OCI-LY1 (cell line): Measurements from ENCODE around the gene SGCD.

Source experiments
- H2AFZ ChIP-seq: fragments of 200-600 bp; sonication (generic), shearing (Covaris generic); 2 replicates; pipeline ENCODE4 v1.6.0; 2014; ENCODE audit warnings: antibody characterized with exemption, mild to moderate bottlenecking, low read length
- H3F3A ChIP-seq: fragments of 200-600 bp; sonication (generic), shearing (Covaris generic); 2 replicates; pipeline ENCODE4 v1.6.0; 2014; ENCODE audit warnings: mild to moderate bottlenecking, antibody characterized with exemption, low read length, moderate library complexity; ENCODE audit not compliant: insufficient read depth
- H3K27ac ChIP-seq: fragments of 200-600 bp; sonication (generic); 2 replicates; pipeline ENCODE4 v1.5.1; 2014; ENCODE audit warnings: low read length, mixed run types, mild to moderate bottlenecking, low read depth; ENCODE audit not compliant: poor library complexity, severe bottlenecking
- H3K27me3 ChIP-seq: fragments of 200-600 bp; sonication (generic); 2 replicates; pipeline ENCODE4 v1.6.0; 2014; ENCODE audit warnings: antibody characterized with exemption, mild to moderate bottlenecking, low read length, moderate library complexity; ENCODE audit not compliant: insufficient read depth
- H3K36me3 ChIP-seq: fragments of 200-600 bp; sonication (generic); 2 replicates; pipeline ENCODE4 v1.6.1; 2014; ENCODE audit warnings: mild to moderate bottlenecking, antibody characterized with exemption, low read length, moderate library complexity, mixed read lengths; ENCODE audit not compliant: insufficient read depth
- H3K4me1 ChIP-seq: fragments of 200-600 bp; sonication (generic); 2 replicates; pipeline ENCODE4 v1.5.1; 2014; ENCODE audit warnings: mild to moderate bottlenecking, low read length, moderate library complexity; ENCODE audit not compliant: insufficient read depth, severe bottlenecking
- H3K4me2 ChIP-seq: fragments of 200-600 bp; sonication (generic), shearing (Covaris generic); 2 replicates; pipeline ENCODE4 v1.6.1; 2014; ENCODE audit warnings: low read length
- H3K4me3 ChIP-seq: fragments of 200-600 bp; sonication (generic); 2 replicates; pipeline ENCODE4 v1.5.1; 2014; ENCODE audit warnings: low read length, low read depth, mild to moderate bottlenecking, mixed read lengths; ENCODE audit not compliant: poor library complexity, severe bottlenecking
- H3K79me2 ChIP-seq: fragments of 200-600 bp; shearing (Covaris generic); 2 replicates; pipeline ENCODE4 v1.6.1; 2016; ENCODE audit warnings: mixed run types, low read length, mixed read lengths; ENCODE audit not compliant: insufficient read depth
- H3K9ac ChIP-seq: fragments of 200-600 bp; sonication (generic), shearing (Covaris generic); 2 replicates; pipeline ENCODE4 v1.6.1; 2014; ENCODE audit warnings: mild to moderate bottlenecking, low read length, mixed read lengths
- H3K9me2 ChIP-seq: fragments of 200-600 bp; sonication (generic), shearing (Covaris generic); 2 replicates; pipeline ENCODE4 v1.6.1; 2014; ENCODE audit warnings: low read depth, mild to moderate bottlenecking, low read length, mixed read lengths
- H3K9me3 ChIP-seq: fragments of 200-600 bp; shearing (Covaris generic); 2 replicates; pipeline ENCODE4 v1.6.1; 2014; ENCODE audit warnings: low read length, mixed read lengths
- H4K20me1 ChIP-seq: fragments of 200-600 bp; sonication (generic), shearing (Covaris generic); 2 replicates; pipeline ENCODE4 v1.6.0; 2016; ENCODE audit warnings: mild to moderate bottlenecking, low read length; ENCODE audit not compliant: insufficient read depth
- EZH2 ChIP-seq: fragments of 200-600 bp; sonication (generic), shearing (Covaris generic); IDR thresholded peaks from 2 replicates; pipeline ENCODE4 v1.8.0; 2017; ENCODE audit warnings: borderline replicate concordance, mixed run types, mild to moderate bottlenecking, antibody characterized with exemption, low read length, moderate library complexity, mixed read lengths
- TF ChIP-seq, protein P1 (sequence below): fragments of 200-600 bp; sonication (generic), shearing (Covaris generic); IDR thresholded peaks from 2 replicates; pipeline ENCODE4 v1.5.1; 2017; ENCODE audit warnings: mild to moderate bottlenecking, antibody characterized with exemption, low read length, moderate library complexity, mixed read lengths

The SGCD gene

DNA sequence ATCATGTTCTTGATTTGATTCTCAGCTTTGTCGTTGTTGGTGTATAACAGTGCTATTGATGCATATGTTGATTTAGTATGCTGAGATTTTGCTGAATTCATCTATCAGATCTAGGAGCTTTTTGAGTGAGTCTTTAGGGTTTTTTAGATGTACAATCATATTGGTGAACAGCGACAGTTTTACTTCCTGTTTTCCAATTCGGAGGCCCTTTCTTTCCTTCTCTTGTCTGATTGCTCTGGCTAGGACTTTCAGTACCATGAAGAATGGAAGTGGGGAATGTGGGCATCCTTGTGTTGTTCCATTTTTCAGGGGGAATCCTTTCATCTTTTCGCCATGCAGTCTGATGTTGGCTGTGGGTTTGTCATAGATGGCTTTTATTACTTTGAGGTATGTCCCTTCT is 100.4 kb downstream of the SGCD start:
- Histone ChIP-seq H3K79me2 (no peaks in the 10 kb centered on the region), H3K4me1 (no peaks in the 10 kb centered on the region), H3K9me2 (no peaks in the 10 kb centered on the region), H3K27ac (no peak overlapping the region), H3K36me3 (no peaks in the 10 kb centered on the region), H3K4me2 (no peak overlapping the region), H3K9ac (no peak overlapping the region), H3K9me3 (no peaks in the 10 kb centered on the region), H3K4me3 (no peak overlapping the region), H3K27me3 (no peaks in the 10 kb centered on the region), H2AFZ (no peak overlapping the region), H4K20me1 (no peaks in the 10 kb centered on the region), H3F3A (no peaks in the 10 kb centered on the region)
- TF ChIP-seq, protein P1, sequence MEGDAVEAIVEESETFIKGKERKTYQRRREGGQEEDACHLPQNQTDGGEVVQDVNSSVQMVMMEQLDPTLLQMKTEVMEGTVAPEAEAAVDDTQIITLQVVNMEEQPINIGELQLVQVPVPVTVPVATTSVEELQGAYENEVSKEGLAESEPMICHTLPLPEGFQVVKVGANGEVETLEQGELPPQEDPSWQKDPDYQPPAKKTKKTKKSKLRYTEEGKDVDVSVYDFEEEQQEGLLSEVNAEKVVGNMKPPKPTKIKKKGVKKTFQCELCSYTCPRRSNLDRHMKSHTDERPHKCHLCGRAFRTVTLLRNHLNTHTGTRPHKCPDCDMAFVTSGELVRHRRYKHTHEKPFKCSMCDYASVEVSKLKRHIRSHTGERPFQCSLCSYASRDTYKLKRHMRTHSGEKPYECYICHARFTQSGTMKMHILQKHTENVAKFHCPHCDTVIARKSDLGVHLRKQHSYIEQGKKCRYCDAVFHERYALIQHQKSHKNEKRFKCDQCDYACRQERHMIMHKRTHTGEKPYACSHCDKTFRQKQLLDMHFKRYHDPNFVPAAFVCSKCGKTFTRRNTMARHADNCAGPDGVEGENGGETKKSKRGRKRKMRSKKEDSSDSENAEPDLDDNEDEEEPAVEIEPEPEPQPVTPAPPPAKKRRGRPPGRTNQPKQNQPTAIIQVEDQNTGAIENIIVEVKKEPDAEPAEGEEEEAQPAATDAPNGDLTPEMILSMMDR: no peak
- TF ChIP-seq EZH2: no peak

DNA sequence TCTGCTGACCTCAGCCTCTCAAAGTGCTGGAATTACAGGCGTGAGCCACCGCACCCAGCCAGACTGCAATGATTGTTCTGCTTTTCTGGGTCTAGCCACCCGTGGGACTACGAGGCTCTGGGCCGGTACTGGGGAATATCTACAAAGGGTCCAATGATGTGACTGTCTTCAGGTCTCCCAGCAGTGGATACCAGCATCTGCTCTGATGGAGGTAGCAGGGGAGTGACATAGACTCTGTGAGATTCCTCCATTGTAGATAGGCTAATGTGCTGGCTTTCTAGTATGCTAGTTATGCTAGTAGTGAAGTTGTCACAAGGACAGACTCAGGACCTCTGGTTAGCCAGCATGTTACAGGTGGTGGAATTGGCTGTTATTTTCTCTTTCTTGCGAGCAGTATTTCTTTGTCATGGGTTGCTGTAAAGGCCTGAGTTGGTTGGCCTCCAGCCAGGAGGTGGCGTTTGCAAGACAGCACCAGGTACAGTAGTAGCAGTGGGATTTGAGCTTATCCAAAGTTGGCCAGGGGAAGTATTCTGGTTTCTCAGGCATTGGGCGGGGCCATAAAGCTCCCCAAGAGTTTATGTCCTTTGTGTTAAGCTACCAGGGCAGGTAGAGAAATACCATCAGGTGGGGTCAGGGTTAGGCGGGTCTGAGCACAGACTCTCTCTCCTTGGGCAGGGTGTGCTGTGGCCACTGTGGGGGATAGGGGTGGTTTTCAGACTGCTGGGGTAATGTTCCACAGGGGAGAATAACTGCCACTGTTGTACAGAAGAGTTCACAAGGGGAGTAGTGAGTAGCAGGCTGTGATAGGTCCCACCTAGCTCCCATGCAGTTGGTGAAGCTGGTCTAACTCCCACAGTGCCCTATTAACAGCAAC is 105.2 kb downstream of the SGCD start:
- Histone ChIP-seq H3K9me2 (no peaks in the 10 kb centered on the region), H3K27ac (no peak overlapping the region), H3F3A (no peaks in the 10 kb centered on the region), H2AFZ (no peak overlapping the region), H3K36me3 (no peaks in the 10 kb centered on the region), H3K9me3 (no peaks in the 10 kb centered on the region), H3K4me1 (no peaks in the 10 kb centered on the region), H3K4me3 (no peak overlapping the region), H3K27me3 (no peaks in the 10 kb centered on the region), H3K79me2 (no peaks in the 10 kb centered on the region), H4K20me1 (no peaks in the 10 kb centered on the region), H3K4me2 (no peak overlapping the region), H3K9ac (no peak overlapping the region)
- TF ChIP-seq EZH2: no peak
- TF ChIP-seq, protein P1: 0 out of 2 replicates have a peak, but pooled peaks have one; percentile 5

DNA sequence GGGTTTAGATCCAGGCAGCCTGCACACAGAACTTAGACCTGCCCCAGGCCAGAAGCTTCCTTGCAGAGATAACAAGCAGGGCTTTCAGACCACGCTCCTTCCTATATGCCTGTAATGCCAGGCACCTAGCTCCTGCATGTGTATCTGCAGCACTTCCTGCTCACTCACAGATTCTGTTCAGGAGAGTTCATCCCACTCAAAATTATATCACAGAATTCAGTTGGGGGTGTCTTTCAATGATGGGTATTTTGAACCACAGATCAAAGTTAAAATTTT is 105.8 kb downstream of the SGCD start:
- no peak overlapping the region for H2AFZ ChIP-seq
- H3K36me3 ChIP-seq: no peaks in the 10 kb centered on the region
- H3K9ac ChIP-seq: no peak overlapping the region
- TF ChIP-seq, protein P1: no peak
- TF ChIP-seq EZH2: no peak
- H3K4me2 ChIP-seq: no peak overlapping the region
- no peaks in the 10 kb centered on the region for H3K4me1 ChIP-seq
- no peaks in the 10 kb centered on the region for H3K9me2 ChIP-seq
- H3K27ac ChIP-seq: no peak overlapping the region
- no peaks in the 10 kb centered on the region for H3K79me2 ChIP-seq
- H3K4me3 ChIP-seq: no peak overlapping the region
- H3K9me3 ChIP-seq: no peaks in the 10 kb centered on the region
- no peaks in the 10 kb centered on the region for H4K20me1 ChIP-seq
- H3F3A ChIP-seq: no peaks in the 10 kb centered on the region
- H3K27me3 ChIP-seq: no peaks in the 10 kb centered on the region
